ENCODE measurements around the gene CD300E. TPM values are rescaled to one million over a fixed set of nuclear protein-coding genes. Genes with fewer than 3 reads are reported as not detected.

CD300E gene
- total and polyA plus RNA-seq, 2 of the 13 experiments (the other 11 are each of a cell fraction or from before 2014, with no cell fraction given) = not detected

DNA sequence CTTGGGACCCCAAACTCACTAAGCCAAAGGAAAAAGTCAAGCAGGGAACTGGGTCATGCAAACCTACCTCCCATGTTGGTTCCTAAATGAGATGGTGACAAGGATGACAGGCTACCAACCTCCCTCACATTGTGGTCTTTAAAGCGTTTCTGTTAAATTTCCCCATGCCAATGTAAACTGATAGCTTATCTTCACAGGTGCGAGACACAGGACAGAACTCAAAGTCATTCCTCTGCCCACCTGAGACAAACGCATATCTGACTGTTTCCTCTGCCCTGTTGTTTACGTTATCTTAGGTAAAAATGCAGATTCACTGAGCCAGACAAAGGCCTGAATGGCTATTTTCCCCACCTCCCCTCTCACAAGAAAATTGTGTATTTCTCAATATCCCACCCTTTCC, 19.0 kb upstream of the CD300E start:
- ATAC-seq (no peak), FAIRE-seq (no peak), DNase-seq (ENCODE audit: low spot score) (no peak)
- in situ Hi-C loops (cut with HindIII; ENCODE audit: extremely low pct_ligation_motif_present, low pct_unique_long_range_greater_than_20kb) = no loop called here
- H4K20me1 ChIP-seq (ENCODE audit: insufficient read depth, low read length) = no peaks in the 10 kb centered on the region
- no peaks in the 10 kb centered on the region for H3K4me1 ChIP-seq (ENCODE audit: insufficient read depth, low read length)
- H3K4me2 ChIP-seq (ENCODE audit: low read depth, low read length) = no peak overlapping the region
- ChIA-PET POLR2A (no interaction called here), CTCF (ENCODE audit: low intra/inter-chr PET ratio, low total read pairs) (no interaction called here)
- no peak overlapping the region for H2AFZ ChIP-seq (ENCODE audit: low read length)
- H3K9me3 ChIP-seq (ENCODE audit: low read length) = no peaks in the 10 kb centered on the region
- intact Hi-C loops (cut with micrococcal nuclease; ENCODE audit: unreplicated experiment) = no loop called here
- BruUV-seq (replicated peaks) = no TSS peak
- no peaks in the 10 kb centered on the region for H3K79me2 ChIP-seq (ENCODE audit: insufficient read depth, low read length)
- H3K4me3 ChIP-seq (replicated peaks in 1 of 3; ENCODE audit: insufficient read depth in 1 of 3, low read depth in 2 of 3, low read length in 3 of 3) = no peak overlapping the region
- TF ChIP-seq MED1 (CRISPR knock-in tag; IDR thresholded peaks at IDR 0.05) (no peak), JUN (CRISPR knock-in tag; IDR thresholded peaks at IDR 0.05) (no peak), EZH2 (conservative IDR thresholded peaks at IDR 0.05; ENCODE audit: low read depth, low read length) (no peak), NR2F1 (CRISPR knock-in tag; IDR thresholded peaks at IDR 0.05) (no peak), PRPF4 (IDR thresholded peaks at IDR 0.05; ENCODE audit: low read depth, low read length, poor library complexity, severe bottlenecking) (no peak), GFI1 (CRISPR knock-in tag; IDR thresholded peaks at IDR 0.05; ENCODE audit: borderline replicate concordance) (no peak), ETV6 (CRISPR knock-in tag; conservative IDR thresholded peaks at IDR 0.05) (no peak), MAFK (conservative IDR thresholded peaks at IDR 0.05 in 1 of 2, IDR thresholded peaks at IDR 0.05 in 1 of 2; ENCODE audit: low read length in 2 of 2) (no peak), SIX4 (CRISPR knock-in tag; IDR thresholded peaks at IDR 0.05) (no peak), STAG1 (CRISPR knock-in tag; IDR thresholded peaks at IDR 0.05) (no peak), RCOR2 (CRISPR knock-in tag; IDR thresholded peaks at IDR 0.05) (no peak), POLR2A (IDR thresholded peaks at IDR 0.05; ENCODE audit: insufficient read depth in 1 of 2, low read depth in 2 of 2, low read length in 2 of 2) (no peak), CBX5 (CRISPR knock-in tag; IDR thresholded peaks at IDR 0.05; ENCODE audit: borderline replicate concordance) (no peak), ZNF343 (CRISPR knock-in tag; IDR thresholded peaks at IDR 0.05) (no peak), CEBPG (CRISPR knock-in tag; IDR thresholded peaks at IDR 0.05) (no peak), GMEB1 (CRISPR knock-in tag; IDR thresholded peaks at IDR 0.05; ENCODE audit: borderline replicate concordance) (no peak)
- TF ChIP-seq, protein P1, sequence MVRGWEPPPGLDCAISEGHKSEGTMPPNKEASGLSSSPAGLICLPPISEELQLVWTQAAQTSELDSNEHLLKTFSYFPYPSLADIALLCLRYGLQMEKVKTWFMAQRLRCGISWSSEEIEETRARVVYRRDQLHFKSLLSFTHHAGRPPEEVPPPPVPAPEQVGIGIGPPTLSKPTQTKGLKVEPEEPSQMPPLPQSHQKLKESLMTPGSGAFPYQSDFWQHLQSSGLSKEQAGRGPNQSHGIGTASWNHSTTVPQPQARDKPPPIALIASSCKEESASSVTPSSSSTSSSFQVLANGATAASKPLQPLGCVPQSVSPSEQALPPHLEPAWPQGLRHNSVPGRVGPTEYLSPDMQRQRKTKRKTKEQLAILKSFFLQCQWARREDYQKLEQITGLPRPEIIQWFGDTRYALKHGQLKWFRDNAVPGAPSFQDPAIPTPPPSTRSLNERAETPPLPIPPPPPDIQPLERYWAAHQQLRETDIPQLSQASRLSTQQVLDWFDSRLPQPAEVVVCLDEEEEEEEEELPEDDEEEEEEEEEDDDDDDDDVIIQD (CRISPR knock-in tag; IDR thresholded peaks at IDR 0.05; ENCODE audit: low read depth) = no peak
- TF ChIP-seq, protein P2, sequence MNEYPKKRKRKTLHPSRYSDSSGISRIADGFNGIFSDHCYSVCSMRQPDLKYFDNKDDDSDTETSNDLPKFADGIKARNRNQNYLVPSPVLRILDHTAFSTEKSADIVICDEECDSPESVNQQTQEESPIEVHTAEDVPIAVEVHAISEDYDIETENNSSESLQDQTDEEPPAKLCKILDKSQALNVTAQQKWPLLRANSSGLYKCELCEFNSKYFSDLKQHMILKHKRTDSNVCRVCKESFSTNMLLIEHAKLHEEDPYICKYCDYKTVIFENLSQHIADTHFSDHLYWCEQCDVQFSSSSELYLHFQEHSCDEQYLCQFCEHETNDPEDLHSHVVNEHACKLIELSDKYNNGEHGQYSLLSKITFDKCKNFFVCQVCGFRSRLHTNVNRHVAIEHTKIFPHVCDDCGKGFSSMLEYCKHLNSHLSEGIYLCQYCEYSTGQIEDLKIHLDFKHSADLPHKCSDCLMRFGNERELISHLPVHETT (CRISPR knock-in tag; conservative IDR thresholded peaks at IDR 0.05) = no peak
- TF ChIP-seq, protein P3, sequence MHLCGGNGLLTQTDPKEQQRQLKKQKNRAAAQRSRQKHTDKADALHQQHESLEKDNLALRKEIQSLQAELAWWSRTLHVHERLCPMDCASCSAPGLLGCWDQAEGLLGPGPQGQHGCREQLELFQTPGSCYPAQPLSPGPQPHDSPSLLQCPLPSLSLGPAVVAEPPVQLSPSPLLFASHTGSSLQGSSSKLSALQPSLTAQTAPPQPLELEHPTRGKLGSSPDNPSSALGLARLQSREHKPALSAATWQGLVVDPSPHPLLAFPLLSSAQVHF (CRISPR knock-in tag; IDR thresholded peaks at IDR 0.05) = no peak
- peaks cover 10 to 58% of the 10 kb centered on the region in 2 experiments; a peak in 3 of 5 replicates for H3K27me3 ChIP-seq (ENCODE audit: control insufficient read depth in 1 of 2, insufficient read depth in 2 of 2, low read length in 2 of 2)
- no peak overlapping the region for H3K27ac ChIP-seq (ENCODE audit: extremely low read length, insufficient read depth, low read length)
- WGBS (ENCODE audit: low lambda C conversion rate) = 4% methylated on average over 4 of the region's 4 CpGs
- H3K36me3 ChIP-seq (replicated peaks in 1 of 2; ENCODE audit: control insufficient read depth in 1 of 2, insufficient read depth in 2 of 2, low read length in 2 of 2) = no peaks in the 10 kb centered on the region
- H3K9ac ChIP-seq (ENCODE audit: insufficient read depth, low read depth, low read length) = no peak overlapping the region

All from HepG2 (cell line).